ENCODE data around the gene FBXO44.
"Not testable (repeated sequence)": the region's sequence is repeated elsewhere in the genome, so short reads cannot be mapped to it uniquely, and the experiment has no call there.

Gene FBXO44

DNA sequence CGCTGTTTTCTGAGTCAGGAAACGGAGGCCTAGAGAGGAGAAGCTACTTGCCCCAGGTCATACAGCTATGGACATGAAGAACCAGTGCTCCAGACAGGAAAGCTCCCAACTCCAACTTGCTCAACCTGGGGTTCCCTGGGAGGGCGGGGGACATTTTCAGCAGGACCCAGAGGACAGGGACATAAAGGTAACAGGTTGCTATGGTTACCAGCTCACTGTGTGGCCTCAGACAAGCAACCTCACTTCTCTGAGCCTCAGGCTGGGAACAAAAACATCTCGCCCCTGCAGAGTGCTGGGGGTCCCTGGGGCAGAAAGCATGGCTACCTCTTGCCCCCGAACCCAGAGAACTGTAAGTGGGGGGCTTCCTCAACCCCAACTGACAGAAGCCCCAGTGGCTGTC lies 16.6 kb upstream of the FBXO44 start:
- in situ Hi-C loops (cut with HindIII; ENCODE audit: low sequenced_read_pairs), result no loop called here

DNA sequence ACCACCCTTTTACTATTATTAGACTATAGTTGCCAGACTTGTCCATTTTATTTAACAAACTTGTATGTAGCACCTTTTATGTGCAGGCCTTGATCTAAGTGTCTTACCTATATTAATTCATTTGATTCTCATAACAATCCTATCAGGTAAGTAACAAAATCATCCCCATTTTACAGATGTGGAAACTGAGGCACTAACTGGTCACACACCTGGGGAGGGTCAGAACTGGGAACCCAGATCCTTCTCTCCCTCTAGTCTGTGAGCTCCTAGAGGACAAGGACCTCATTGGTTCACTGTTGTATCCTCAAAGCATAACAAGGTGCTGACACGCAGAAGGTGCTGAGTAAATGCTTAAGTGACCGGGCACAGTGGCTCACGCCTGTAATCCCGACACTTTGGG lies 15.3 kb upstream of the FBXO44 start:
- in situ Hi-C loops (cut with HindIII; ENCODE audit: low sequenced_read_pairs), result no loop called here

DNA sequence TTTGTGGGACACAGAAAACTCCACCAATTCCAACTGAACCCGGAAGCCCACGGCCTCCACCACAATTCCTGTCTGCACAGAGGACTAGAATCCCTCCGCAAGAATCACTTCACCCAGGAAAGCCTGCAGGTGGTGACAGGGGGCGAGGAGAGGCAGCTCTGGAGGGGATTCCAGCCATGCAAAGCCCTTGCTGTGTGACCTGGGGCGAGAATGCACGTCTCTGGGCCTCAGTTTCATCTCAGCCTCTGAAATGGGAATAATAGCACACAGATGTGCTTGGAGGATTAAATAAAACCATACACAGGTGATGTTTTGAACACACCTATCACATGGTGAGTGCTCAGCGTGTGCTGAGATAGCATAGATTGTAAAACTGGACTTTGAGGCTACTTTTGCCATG lies 14.6 kb upstream of the FBXO44 start:
- in situ Hi-C loops (cut with HindIII; ENCODE audit: low sequenced_read_pairs), result no loop called here

DNA sequence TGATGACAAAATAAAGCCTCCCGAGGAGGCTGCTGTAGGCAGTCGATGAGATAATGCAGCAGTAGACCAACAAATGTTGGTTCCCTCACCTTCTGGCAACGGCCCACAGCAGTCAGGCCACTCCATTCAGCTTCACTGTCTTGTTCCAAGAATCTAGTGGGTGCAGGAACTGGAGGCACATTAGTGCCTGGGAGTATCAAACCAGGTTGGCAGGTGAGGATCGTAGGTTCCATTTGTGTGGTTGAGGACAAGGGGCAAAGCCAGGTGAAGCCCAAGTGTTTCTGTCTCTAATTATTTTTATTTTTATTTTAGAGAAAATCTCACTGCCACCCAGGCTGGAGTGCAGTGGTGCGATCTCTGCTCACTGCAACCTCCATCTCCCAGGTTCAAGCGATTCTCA lies 13.7 kb upstream of the FBXO44 start:
- in situ Hi-C loops (cut with HindIII; ENCODE audit: low sequenced_read_pairs), result no loop called here

DNA sequence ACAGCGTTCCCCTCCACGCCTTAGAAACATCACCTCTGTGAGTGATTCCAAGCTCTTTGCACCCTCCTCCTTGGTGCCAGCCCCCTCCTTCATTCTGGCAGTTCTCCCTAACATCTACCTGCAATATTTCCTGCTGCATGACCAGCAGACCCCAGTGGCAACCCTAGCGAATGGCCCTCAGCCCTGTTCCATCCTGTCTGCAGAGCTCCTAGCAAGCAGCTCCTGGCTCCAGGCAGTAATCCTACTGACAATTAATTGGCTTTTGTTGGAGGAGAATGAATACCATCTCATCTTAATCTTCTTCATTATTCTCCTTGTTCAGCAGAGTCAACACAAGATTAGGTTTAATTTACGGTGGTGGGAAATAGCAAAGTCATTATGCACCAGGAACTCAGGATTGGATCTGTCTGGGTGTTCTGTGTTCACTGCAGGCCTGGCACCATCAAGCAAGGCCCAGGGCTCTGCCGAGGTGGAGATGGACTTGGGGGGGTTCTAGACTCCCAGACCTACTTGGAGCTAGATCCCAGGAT lies 12.8 kb upstream of the FBXO44 start:
- in situ Hi-C loops (cut with HindIII; ENCODE audit: low sequenced_read_pairs), result no loop called here

DNA sequence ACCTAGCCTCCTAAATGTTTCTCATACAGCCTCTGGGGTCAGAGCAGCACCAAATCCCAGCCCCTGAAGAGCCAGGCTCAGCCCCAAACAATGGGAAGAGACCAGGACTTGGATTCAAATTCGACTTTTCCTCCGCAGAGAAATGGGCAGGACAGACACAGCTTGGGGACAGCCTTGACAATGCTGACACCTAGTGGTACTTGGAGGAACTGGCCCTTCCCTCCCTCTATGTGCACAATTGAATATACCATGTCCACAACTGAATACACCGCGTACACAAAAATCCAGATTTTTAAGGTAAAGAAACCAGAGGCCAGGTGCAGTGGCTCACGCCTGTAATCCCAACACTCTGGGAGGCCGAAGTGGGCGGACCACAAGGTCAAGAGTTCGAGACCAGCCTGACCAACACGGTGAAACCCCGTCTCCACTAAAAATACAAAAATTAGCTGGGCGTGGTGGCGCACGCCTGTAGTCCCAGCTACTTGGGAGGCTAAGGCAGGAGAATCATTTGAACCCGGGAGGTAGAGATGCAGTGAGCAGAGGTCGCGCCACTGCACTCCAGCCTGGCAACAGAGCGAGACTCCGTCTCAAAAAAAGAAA lies 12.2 kb upstream of the FBXO44 start:
- in situ Hi-C loops (cut with HindIII; ENCODE audit: low sequenced_read_pairs), result not testable (repeated sequence)

DNA sequence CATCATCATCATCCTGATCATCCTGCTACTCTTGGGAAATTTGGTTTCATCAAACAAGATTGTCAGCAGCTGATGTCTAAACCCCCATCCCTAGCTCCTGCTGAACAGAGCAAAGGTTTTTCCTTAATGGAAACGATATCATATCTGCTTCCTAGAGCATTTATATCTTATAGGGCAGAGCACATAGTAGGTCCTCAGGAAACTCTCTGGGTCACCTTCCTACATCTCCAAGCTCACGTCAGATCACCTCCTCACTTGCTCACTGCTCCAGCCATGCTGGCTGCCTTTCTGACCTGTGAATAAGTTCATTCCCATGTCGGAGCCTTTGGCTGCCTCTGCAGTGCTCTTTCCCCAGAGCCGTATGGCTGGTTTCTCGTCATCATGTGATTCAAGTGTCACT lies 10.9 kb upstream of the FBXO44 start:
- in situ Hi-C loops (cut with HindIII; ENCODE audit: low sequenced_read_pairs), result no loop called here

DNA sequence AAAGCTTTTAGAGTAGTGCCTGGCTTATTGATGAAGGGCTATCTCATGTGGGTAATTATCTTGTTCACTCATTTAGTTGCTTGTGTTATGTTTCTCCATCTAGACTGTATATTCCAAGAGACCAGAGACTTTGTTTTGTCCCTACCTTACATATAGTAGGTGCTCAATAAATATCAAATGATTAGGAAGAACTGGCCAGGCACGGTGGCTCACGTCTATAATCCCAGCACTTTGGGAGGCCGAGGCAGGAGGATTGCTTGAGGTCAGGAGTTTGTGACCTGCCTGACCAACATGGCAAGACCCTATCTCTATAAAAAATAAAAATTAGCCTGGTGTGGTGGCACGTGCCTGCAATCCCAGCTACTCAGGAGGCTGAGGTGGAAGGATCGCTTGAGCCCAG lies 9.4 kb upstream of the FBXO44 start:
- in situ Hi-C loops (cut with HindIII; ENCODE audit: low sequenced_read_pairs), result no loop called here

DNA sequence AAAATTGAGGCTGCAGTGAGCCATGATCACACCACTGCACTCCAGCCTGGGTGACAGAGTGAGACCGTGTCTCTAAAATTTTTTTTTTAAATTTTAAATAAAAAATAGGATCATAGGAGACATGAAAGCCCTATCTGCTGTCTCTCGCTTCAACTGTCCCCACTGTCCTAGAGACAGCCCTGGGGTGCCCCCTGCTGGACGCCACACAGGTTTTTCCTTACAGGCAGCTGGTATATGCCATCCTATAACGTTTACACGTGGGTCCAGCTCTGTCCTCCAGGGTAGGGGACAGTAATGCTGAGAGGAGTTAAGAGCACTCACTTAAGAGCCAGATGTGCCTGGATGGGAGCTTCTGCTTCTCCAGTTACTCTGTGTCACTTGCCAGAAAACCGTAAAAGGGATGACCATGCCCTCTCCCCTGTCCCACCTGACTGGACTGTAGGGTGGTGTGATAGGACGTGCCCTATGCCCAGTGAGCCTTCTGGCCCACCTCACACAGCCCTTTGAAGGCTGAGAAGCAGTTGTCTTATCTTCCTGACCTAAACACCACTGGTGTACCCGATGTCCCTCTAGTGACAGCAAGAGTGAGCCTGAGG lies 8.9 kb upstream of the FBXO44 start:
- in situ Hi-C loops (cut with HindIII; ENCODE audit: low sequenced_read_pairs), result no loop called here

DNA sequence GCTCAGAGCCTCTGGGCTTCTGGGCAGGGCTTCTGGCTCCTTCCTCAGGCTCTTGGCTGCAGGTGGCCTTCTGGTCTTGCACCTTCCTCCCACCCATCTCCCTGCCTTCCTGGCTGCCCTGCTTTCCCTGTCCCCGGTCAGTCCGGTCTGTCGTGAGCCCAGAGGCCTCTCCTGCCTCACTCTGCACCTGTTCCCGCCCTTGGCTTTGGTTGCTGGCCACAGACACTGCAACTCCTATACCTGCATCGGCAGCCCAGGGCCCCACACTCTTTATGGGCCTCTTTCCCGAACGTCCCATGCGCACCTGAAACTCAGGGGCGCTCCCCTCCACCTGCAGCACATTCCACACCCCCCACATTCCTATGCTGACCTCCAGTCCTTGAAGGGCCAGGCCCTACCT lies 8.4 kb upstream of the FBXO44 start:
- in situ Hi-C loops (cut with HindIII; ENCODE audit: low sequenced_read_pairs), result no loop called here

DNA sequence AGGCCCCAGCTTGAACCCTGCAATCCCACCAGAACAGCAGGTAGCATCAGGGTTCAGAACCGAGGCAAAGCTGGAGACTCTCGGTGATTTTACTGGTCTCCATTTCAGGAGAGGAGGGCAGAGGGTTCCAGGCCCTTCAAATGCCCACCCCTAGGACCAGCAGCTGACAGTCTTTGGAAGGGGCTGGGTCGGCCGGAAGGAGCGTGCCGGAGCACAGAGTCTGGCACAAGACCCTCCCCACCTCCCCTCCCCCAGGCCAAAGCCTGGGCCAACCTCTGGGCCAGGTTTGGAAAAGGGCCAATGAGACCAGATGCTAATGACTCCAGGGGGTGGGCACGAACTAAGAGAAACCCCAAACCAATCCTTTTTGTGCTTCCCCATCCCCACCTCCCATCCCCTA lies 7.3 kb upstream of the FBXO44 start:
- in situ Hi-C loops (cut with HindIII; ENCODE audit: low sequenced_read_pairs), result no loop called here

DNA sequence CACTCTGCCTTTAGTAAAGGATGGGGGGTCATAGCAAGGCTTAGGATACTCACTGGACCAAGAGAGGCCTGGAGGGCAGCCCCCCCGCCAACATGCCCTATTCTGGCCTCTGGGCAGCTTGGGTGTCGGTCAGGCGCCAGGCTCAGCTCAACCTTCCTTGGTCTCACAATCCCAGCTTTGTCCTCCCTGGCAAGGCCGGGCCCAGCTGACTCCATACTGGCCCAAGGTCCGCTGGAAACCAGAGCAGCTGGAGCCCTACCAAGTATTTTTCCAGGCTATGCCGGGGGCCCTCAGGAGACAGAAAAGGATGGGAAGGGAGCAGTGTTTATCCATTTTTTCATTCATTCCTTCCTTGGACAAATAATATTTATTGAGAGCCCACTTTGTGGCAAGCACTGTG lies 6.6 kb upstream of the FBXO44 start:
- in situ Hi-C loops (cut with HindIII; ENCODE audit: low sequenced_read_pairs), result no loop called here

DNA sequence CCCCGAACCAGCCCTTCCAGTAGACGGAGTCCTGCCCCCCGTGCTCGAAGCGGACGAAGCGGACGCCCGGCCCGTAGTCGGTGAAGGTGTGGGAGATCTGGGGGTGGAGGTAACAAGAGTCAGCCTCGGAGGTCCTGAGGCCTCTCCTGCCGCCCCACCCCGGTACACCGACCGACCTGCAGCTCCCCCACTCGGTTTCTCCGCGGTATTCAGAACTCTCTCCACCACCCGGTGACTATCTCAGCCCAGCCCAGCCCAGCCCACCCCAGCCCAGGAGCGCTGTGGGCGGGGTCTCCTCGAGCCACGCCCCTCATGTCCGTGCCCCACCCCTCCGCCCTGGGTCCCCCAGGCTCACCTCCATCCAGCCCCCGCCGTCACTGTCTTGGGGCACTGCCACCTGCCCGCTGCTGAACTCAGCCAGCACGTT lies 5.9 kb upstream of the FBXO44 start:
- in situ Hi-C loops (cut with HindIII; ENCODE audit: low sequenced_read_pairs), result no loop called here

DNA sequence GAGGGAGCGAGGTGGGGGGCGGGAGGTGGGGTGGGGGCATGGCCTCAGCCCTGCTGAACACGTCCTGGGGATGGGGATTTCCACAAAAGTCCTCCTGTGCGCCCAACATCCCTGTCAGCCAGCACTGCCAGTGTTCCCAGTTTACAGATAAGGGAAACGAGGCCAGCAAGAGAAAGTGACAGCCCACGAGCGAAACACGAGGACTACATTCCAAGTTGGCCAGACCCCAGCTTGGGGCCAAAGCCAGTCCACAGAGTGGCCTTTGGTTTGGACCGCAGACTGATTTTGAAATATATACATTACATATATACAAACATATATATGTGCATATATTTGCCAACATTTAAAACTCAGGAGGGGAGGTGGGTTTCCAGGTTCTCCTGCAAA lies 5.4 kb upstream of the FBXO44 start:
- in situ Hi-C loops (cut with HindIII; ENCODE audit: low sequenced_read_pairs), result no loop called here

DNA sequence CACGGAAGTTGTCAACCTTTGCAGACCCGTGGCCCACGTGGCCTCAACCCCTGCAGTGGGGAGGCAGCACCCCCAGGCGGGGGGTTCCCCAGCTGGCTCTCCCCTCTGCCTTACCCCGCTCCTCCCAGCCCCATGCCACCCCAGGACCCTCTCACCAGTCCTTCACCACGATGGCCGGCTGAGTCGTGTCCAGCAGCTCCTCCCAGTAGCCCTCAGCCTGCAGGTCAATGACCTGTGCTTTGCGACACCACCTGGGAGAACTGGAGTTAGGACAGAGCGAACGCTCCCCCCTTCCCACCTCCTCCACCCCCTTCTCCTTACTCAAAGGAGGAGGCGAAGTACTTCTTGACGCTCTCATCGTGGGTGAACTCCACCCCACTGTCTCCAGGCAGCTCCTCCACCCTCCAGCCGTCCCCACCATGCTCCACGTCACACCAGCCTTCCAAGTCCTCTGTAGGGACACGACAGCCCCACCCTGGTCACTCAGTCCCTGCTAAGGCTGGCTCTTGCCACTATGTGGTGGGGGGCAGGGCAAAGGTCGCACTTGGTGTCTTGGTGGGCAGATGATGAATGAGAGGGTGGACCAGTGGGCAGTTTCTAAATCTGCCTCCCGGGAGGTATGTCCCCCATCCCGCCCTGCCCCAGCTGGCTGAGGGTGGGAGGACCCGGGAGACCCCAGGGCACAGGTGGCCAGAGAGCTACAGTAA lies 4.9 kb upstream of the FBXO44 start:
- in situ Hi-C loops (cut with HindIII; ENCODE audit: low sequenced_read_pairs), result no loop called here

DNA sequence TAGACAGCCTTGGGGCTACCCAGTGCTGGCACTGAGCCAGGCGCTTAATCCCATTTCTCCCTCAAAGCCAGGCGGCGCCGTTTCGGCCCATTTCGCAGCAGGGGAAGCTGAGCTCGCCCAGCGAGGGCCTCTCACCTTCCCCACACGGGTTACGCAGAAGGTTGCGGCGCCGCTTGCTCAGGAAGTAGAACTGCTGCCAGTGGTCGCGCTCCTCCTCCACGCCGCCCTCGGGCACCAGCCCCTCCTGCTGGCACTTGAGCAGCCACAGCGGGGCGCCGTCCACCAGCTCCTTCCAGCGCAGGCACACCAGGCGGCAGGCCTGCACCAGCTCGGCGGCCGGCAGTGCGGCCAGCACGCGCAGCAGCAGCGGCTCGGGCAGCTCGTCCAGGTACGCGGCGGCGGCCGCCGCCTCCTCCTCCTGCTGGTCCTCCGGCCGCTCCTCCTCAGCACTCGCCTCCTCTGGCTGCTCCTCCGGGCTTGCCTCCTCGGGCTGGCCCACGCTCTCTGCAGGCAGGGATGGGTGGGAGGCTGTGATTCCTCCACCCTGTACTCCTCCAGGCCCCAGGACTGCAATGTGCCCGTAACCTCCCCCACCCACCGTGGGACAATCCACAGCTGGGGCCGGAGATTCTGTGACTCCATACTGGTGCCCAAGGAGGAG lies 4.2 kb upstream of the FBXO44 start:
- in situ Hi-C loops (cut with HindIII; ENCODE audit: low sequenced_read_pairs), result no loop called here

DNA sequence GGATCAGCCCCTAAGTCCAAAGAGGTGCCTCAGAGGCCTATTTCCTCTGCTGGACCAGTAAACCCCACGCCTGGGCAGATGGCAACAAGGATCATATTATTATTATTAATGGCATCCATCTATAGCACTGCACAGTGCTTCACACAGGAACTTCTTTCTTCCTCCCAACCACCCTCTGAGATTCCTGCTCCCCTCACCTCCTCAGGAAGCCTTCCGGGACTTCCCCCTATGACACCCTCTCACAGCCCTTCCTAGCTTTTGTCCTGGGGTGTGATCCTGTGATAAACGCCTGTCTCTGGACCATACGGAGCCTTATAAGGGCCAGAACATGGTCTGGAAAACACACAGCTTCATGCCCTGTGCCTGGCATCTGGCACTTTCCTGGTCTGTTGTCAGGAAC lies 3.7 kb upstream of the FBXO44 start:
- in situ Hi-C loops (cut with HindIII; ENCODE audit: low sequenced_read_pairs), result no loop called here

DNA sequence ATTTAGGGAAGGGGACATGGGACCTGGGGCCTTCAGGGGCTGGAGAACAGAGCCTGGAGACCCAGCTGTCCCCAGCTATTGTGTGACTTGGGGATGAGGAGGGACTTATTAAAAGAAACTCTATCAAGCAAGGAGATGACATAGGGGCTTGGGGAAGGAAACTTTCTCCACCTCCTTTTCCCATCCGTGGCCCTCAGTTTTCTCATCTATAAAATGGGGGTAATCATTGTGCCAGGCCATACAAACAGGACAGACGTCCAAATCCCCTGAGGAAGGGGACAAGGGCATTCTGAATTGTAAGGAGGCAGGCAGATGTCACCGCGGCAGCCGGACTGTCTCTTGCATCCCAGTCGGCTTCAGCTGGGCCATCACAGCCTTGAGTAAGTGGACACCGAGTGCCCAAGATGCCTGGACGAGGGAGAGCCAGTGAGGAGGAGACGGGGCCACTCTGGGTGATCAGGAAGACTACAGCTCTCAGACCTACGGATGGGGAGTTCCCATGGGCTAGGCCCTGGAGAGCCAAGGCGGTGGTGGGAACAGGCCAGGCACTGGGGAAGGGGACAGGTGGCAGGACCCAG lies 2.4 kb upstream of the FBXO44 start:
- in situ Hi-C loops (cut with HindIII; ENCODE audit: low sequenced_read_pairs), result no loop called here

DNA sequence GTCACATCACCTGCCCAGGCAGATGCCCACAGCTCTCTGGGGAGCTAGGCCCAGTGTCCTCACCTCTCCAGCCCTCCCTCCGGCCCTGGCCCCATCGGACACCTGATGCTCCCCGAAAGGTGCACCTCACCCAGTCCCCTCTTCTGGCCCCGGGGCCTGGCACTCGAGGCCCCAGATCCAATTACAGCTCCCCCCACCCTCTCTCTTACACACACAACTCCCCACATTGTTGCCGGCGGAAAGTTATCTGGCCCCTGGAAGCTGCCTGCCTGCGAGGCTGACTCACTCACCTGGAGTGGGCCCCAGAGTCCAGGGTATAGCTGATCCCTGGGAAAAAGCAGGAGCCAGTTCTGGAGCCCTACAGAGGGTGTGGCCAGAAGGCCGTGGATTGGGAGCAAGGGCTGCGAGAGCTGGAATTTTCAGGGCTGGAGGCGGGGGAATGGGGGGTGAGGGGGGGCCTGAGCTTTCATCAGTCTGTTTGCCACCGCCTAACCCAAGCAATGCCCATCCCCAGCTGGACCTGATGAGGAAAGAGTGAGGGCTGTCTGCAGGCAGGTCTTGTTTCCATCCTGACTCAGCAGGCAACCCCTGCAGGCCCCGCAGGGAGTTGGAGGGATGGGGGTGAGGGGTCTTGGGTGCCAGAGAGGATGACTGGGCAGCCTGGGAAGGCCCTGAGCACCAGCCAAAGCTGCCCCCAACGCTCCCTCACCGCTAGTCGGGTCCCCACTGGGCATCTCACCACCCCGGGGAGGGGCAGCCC lies 1.4 kb upstream of the FBXO44 start:
- in situ Hi-C loops (cut with HindIII; ENCODE audit: low sequenced_read_pairs), result no loop called here

DNA sequence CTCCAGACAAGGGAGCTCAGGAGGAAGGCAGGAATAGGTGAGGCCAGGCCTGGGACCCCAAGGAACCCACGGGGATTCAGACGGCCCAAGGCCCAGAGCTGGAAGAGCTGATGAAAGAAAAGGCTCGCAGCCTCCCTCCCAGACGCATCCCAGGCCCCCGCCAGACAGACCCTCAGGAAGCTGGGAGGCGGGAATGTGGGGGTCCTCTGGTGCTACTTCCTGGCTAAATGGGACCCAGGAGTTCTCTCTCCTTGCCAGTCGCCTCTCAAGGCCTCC lies 878 bp upstream of the FBXO44 start:
- in situ Hi-C loops (cut with HindIII; ENCODE audit: low sequenced_read_pairs), result no loop called here

All from DLD1 (cell line).